ENCODE results near the gene OAS2. TPM values are rescaled to one million over a fixed set of nuclear protein-coding genes. Genes with fewer than 3 reads are reported as not detected.

OAS2 gene
- total and polyA plus RNA-seq, 2 of the 4 experiments (the other 2 are of a cell fraction), result under 0.01 TPM; not detected in 1

- Histone ChIP-seq H2BK5ac (ENCODE audit: low read depth, low read length, poor library complexity, severe bottlenecking) (no peak overlapping the region), H2BK120ac (ENCODE audit: low read depth, low read length) (no peak overlapping the region), H3K36me3 (ENCODE audit: control insufficient read depth, insufficient read depth, low read length) (no peaks in the 10 kb centered on the region), H2AFZ (replicated peaks; ENCODE audit: low read length, poor library complexity) (no peak overlapping the region), H4K20me1 (ENCODE audit: insufficient read depth, low read length) (no peaks in the 10 kb centered on the region), H2BK15ac (ENCODE audit: low read depth, low read length) (no peak overlapping the region), H3K4ac (ENCODE audit: low read depth, low read length) (no peak overlapping the region), H3K18ac (ENCODE audit: low read depth, low read length) (no peak overlapping the region), H3K56ac (ENCODE audit: extremely low read depth, insufficient read depth, low read length) (no peak overlapping the region), H4K8ac (ENCODE audit: low read depth in 2 of 2, low read length in 2 of 2) (no peak overlapping the region), H3K79me1 (ENCODE audit: low read depth in 1 of 2, low read length in 2 of 2) (no peaks in the 10 kb centered on the region), H3K4me1 (ENCODE audit: control insufficient read depth, insufficient read depth, low read length) (no peaks in the 10 kb centered on the region), H2AK9ac (replicated peaks; ENCODE audit: low read depth, low read length, poor library complexity) (no peak overlapping the region), H3K4me3 (ENCODE audit: insufficient read depth, low read depth, low read length) (no peak overlapping the region), H3K27me3 (ENCODE audit: control insufficient read depth, insufficient read depth, low read length) (no peaks in the 10 kb centered on the region; the same call in 1 of the 2 replicates), H2AK5ac (ENCODE audit: low read depth, low read length) (no peak overlapping the region), H3K9me1 (ENCODE audit: insufficient read depth, low read length) (no peaks in the 10 kb centered on the region), H3K14ac (replicated peaks; ENCODE audit: low read depth, low read length) (no peak overlapping the region), H4K5ac (ENCODE audit: low read depth, low read length) (no peak overlapping the region), H3K27ac (ENCODE audit: insufficient read depth, low read length) (no peak overlapping the region), H3K23ac (ENCODE audit: low read depth, low read length) (no peak overlapping the region), H3K9me3 (ENCODE audit: control insufficient read depth, insufficient read depth, low read length) (no peaks in the 10 kb centered on the region), H2BK20ac (ENCODE audit: low read depth, low read length) (no peak overlapping the region), H4K91ac (ENCODE audit: insufficient read depth, low read depth, low read length) (no peak overlapping the region), H3K9ac (ENCODE audit: low read depth, low read length) (no peak overlapping the region), H3K4me2 (ENCODE audit: low read depth, low read length) (no peak overlapping the region)
- ATAC-seq (ENCODE audit: low read depth) (no peak), DNase-seq (no peak)
- BruUV-seq (replicated peaks), result no TSS peak
- intact Hi-C loops (cut with micrococcal nuclease), result no loop called here
- TF ChIP-seq SMC3 (IDR thresholded peaks at IDR 0.05; ENCODE audit: low read depth, low read length), result no peak
- TF ChIP-seq CHD1 (IDR thresholded peaks at IDR 0.05; ENCODE audit: low read depth, low read length), result no peak
- TF ChIP-seq CTCF (conservative IDR thresholded peaks at IDR 0.05; ENCODE audit: low read depth, low read length), result peak; percentile 11; the same call in 1 of the 2 replicates
- TF ChIP-seq MXI1 (IDR thresholded peaks at IDR 0.05; ENCODE audit: borderline replicate concordance, low read depth, low read length), result no peak
- no peak for TF ChIP-seq NFE2L2 (IDR thresholded peaks at IDR 0.05; ENCODE audit: low read depth, low read length)
- dilution Hi-C loops (cut with HindIII; ENCODE audit: low sequenced_read_pairs, unreplicated experiment), result no loop called here
- no CpG with 5 or more reads among the region's 4 CpGs for WGBS, 2 experiments (ENCODE audit: extremely low coverage in 2 of 2, insufficient read length in 1 of 2)
- POLR2A ChIA-PET (ENCODE audit: unreplicated experiment), result no interaction called here
- in situ Hi-C loops (cut with MboI; ENCODE audit: low sequenced_read_pairs), result no loop called here
- CTCF ChIA-PET, result interaction anchor here (2.3 kb wide), 1 partner anchor 13 kb away, joined by 6 read pairs; no protein-coding TSS in a partner anchor
These were observed 27.4 kb downstream of the OAS2 start for GRCh38 chr12:113005762-113006161.
